ENCODE data around the gene DLG2. TPM values are rescaled to one million over a fixed set of nuclear protein-coding genes. Genes with fewer than 3 reads are reported as not detected.

Gene DLG2
- total and polyA plus RNA-seq, 2 of the 4 experiments (the other 2 are of a cell fraction) = 0.31 to 0.36 TPM

- Histone ChIP-seq H3K9me1 (ENCODE audit: insufficient read depth, low read length) (no peaks in the 10 kb centered on the region), H4K91ac (ENCODE audit: insufficient read depth, low read depth, low read length) (no peak overlapping the region), H3K4ac (ENCODE audit: low read depth, low read length) (no peak overlapping the region), H4K20me1 (ENCODE audit: insufficient read depth, low read length) (no peaks in the 10 kb centered on the region), H3K9ac (ENCODE audit: low read depth, low read length) (no peak overlapping the region), H4K8ac (ENCODE audit: low read depth in 2 of 2, low read length in 2 of 2) (no peak overlapping the region), H3K36me3 (ENCODE audit: control insufficient read depth, insufficient read depth, low read length) (no peaks in the 10 kb centered on the region), H3K79me1 (ENCODE audit: low read depth in 1 of 2, low read length in 2 of 2) (no peaks in the 10 kb centered on the region), H2AFZ (replicated peaks; ENCODE audit: low read length, poor library complexity) (no peak overlapping the region), H3K18ac (ENCODE audit: low read depth, low read length) (no peak overlapping the region), H2BK5ac (ENCODE audit: low read depth, low read length, poor library complexity, severe bottlenecking) (no peak overlapping the region), H3K56ac (ENCODE audit: extremely low read depth, insufficient read depth, low read length) (no peak overlapping the region), H3K23ac (ENCODE audit: low read depth, low read length) (no peak overlapping the region), H3K4me1 (ENCODE audit: control insufficient read depth, insufficient read depth, low read length) (no peaks in the 10 kb centered on the region), H3K9me3 (ENCODE audit: control insufficient read depth, insufficient read depth, low read length) (no peaks in the 10 kb centered on the region), H4K5ac (ENCODE audit: low read depth, low read length) (no peak overlapping the region), H2BK20ac (ENCODE audit: low read depth, low read length) (no peak overlapping the region), H3K4me3 (ENCODE audit: insufficient read depth, low read depth, low read length) (no peak overlapping the region), H2AK9ac (replicated peaks; ENCODE audit: low read depth, low read length, poor library complexity) (no peak overlapping the region), H2BK120ac (ENCODE audit: low read depth, low read length) (no peak overlapping the region), H3K4me2 (ENCODE audit: low read depth, low read length) (no peak overlapping the region), H3K14ac (replicated peaks; ENCODE audit: low read depth, low read length) (no peak overlapping the region), H3K27ac (ENCODE audit: insufficient read depth, low read length) (no peak overlapping the region), H2AK5ac (ENCODE audit: low read depth, low read length) (no peak overlapping the region), H3K27me3 (ENCODE audit: control insufficient read depth, insufficient read depth, low read length) (no peaks in the 10 kb centered on the region), H2BK15ac (ENCODE audit: low read depth, low read length) (no peak overlapping the region)
- in situ Hi-C loops (cut with MboI; ENCODE audit: low sequenced_read_pairs) (no loop called here), dilution Hi-C loops (cut with HindIII; ENCODE audit: low sequenced_read_pairs, unreplicated experiment) (no loop called here), intact Hi-C loops (cut with micrococcal nuclease) (loop anchor here (5.0 kb wide), 1 partner anchor 261 kb away; no protein-coding TSS in a partner anchor)
- ATAC-seq (ENCODE audit: low read depth) (no peak), DNase-seq (no peak)
- ChIA-PET CTCF (no interaction called here), POLR2A (ENCODE audit: unreplicated experiment) (no interaction called here)
- TF ChIP-seq USF2 (IDR thresholded peaks at IDR 0.05; ENCODE audit: low read depth, low read length) (no peak), CHD1 (IDR thresholded peaks at IDR 0.05; ENCODE audit: low read depth, low read length) (no peak), RCOR1 (IDR thresholded peaks at IDR 0.05; ENCODE audit: insufficient replicate concordance, low read length) (no peak), CEBPB (IDR thresholded peaks at IDR 0.05; ENCODE audit: low read depth, low read length) (no peak), BHLHE40 (IDR thresholded peaks at IDR 0.05; ENCODE audit: low read depth, low read length) (no peak), FOS (IDR thresholded peaks at IDR 0.05; ENCODE audit: low read depth, low read length) (no peak), NFE2L2 (IDR thresholded peaks at IDR 0.05; ENCODE audit: low read depth, low read length) (no peak), MAFK (IDR thresholded peaks at IDR 0.05; ENCODE audit: low read depth, low read length) (no peak), POLR2A (IDR thresholded peaks at IDR 0.05; ENCODE audit: low read depth, low read length) (no peak), MAZ (IDR thresholded peaks at IDR 0.05; ENCODE audit: borderline replicate concordance, low read depth, low read length) (no peak), CTCF (conservative IDR thresholded peaks at IDR 0.05; ENCODE audit: low read depth, low read length) (no peak), SMC3 (IDR thresholded peaks at IDR 0.05; ENCODE audit: low read depth, low read length) (no peak), RAD21 (IDR thresholded peaks at IDR 0.05; ENCODE audit: low read length) (no peak), RFX5 (IDR thresholded peaks at IDR 0.05; ENCODE audit: low read depth, low read length) (no peak), MXI1 (IDR thresholded peaks at IDR 0.05; ENCODE audit: borderline replicate concordance, low read depth, low read length) (no peak), ELK1 (IDR thresholded peaks at IDR 0.05; ENCODE audit: borderline replicate concordance, low read depth, low read length) (no peak)
- no TSS peak for BruUV-seq (replicated peaks)
Observed at GRCh38 chr11:84236436-84236835, 1390.7 kb downstream of the DLG2 start.

Data from IMR-90 (cell line).